GM20000 (cell line): ENCODE measurements around the gene NHERF2.

Source experiments
- DNase-seq: peaks from one replicate; pipeline ENCODE4 v3.0.0; 2012; ENCODE audit warnings: low spot score
- CTCF ChIP-seq: IDR thresholded peaks from 2 replicates; pipeline ENCODE4 v1.5.1; 2012; ENCODE audit warnings: mild to moderate bottlenecking, control low read depth; ENCODE audit errors: extremely low read depth, missing control alignments

The NHERF2 gene

GRCh38 chr16:2056681-2057407, 30.1 kb downstream of the NHERF2 start:
- DNase-seq, result no peak
- no peak for TF ChIP-seq CTCF

GRCh38 chr16:2057438-2057837, 30.7 kb downstream of the NHERF2 start:
- no peak for TF ChIP-seq CTCF
- DNase-seq, result no peak

GRCh38 chr16:2058420-2058819, 31.7 kb downstream of the NHERF2 start:
- TF ChIP-seq CTCF, result no peak
- no peak for DNase-seq

GRCh38 chr16:2058872-2059271, 32.2 kb downstream of the NHERF2 start:
- no peak for TF ChIP-seq CTCF
- no peak for DNase-seq

GRCh38 chr16:2060346-2060745, 33.6 kb downstream of the NHERF2 start:
- no peak for DNase-seq
- TF ChIP-seq CTCF, result no peak

GRCh38 chr16:2061023-2061422, 34.3 kb downstream of the NHERF2 start:
- no peak for TF ChIP-seq CTCF
- no peak for DNase-seq

- no peak for DNase-seq
- no peak for TF ChIP-seq CTCF
Measured at GRCh38 chr16:2061526-2061925, 34.8 kb downstream of the NHERF2 start.
